HepG2 (cell line): ENCODE measurements around the gene ASXL3. TPM values are rescaled to one million over a fixed set of nuclear protein-coding genes. Genes with fewer than 3 reads are reported as not detected.

ENCODE experiments used
- ATAC-seq: fragments of 200-7000 bp; cut with Tn5 transposase; 3 replicates; pipeline ENCODE4 v1.9.1; 2020; ENCODE audit warnings: mild to moderate bottlenecking, moderate library complexity
- BruUV-seq: library from RNA; stranded (reverse); fragments of 400-500 nt; replicated peaks from 2 replicates; lab custom pipeline; 2021; lab: Mats Ljungman, UMichigan
- CTCF ChIA-PET: fragments of 300-600 bp; formaldehyde crosslinking; extraction: SDS; loops from one replicate; lab custom pipeline; 2021; ENCODE audit warnings: low total read pairs, inconsistent platforms, low intra/inter-chr PET ratio; lab: Yijun Ruan, JAX
- POLR2A ChIA-PET: fragments of 350-600 bp; sonication (Branson Sonifier 250); formaldehyde crosslinking; loops from one replicate; lab custom pipeline; 2020; ENCODE audit warnings: antibody characterized with exemption, inconsistent platforms; lab: Yijun Ruan, JAX
- DNase-seq: peaks from one replicate; pipeline ENCODE4 v3.0.0-alpha.2; 2015; ENCODE audit warnings: low spot score
- FAIRE-seq: peaks from 3 replicates; lab custom pipeline; 2011; peaks lifted over from hg19 to GRCh38; lab: Jason Lieb, UNC
- H2AFZ ChIP-seq: one replicate; pipeline ENCODE4 v1.6.1; 2011; ENCODE audit warnings: low read length, inconsistent platforms
- H3K27ac ChIP-seq: fragments of 300-600 bp; 3 replicates; pipeline ENCODE4 v1.8.0; 2011; ENCODE audit warnings: mixed run types, mild to moderate bottlenecking, mixed read lengths, low read length, inconsistent platforms; ENCODE audit not compliant: insufficient read depth; ENCODE audit errors: extremely low read length
- H3K27me3 ChIP-seq, 2 experiments: fragments of 200-600 bp in 1 of 2; 2 replicates in 1 of 2; 3 replicates in 1 of 2; pipeline versions ENCODE4 v1.6.0 to v1.8.0; 2011; ENCODE audit warnings: low read length in 2 of 2, mild to moderate bottlenecking in 2 of 2, moderate library complexity in 2 of 2, inconsistent platforms in 1 of 2; ENCODE audit not compliant: insufficient read depth in 2 of 2, control insufficient read depth in 1 of 2
- H3K36me3 ChIP-seq, 2 experiments: fragments of 200-600 bp in 1 of 2; replicated peaks in 1 of 2; 2 replicates in 1 of 2; 3 replicates in 1 of 2; pipeline versions ENCODE4 v1.5.1 to v1.8.0; 2011; ENCODE audit warnings: low read length in 2 of 2, inconsistent platforms in 1 of 2; ENCODE audit not compliant: insufficient read depth in 2 of 2, control insufficient read depth in 1 of 2
- H3K4me1 ChIP-seq: 2 replicates; pipeline ENCODE4 v1.5.1; 2012; ENCODE audit warnings: low read length, inconsistent platforms; ENCODE audit not compliant: insufficient read depth
- H3K4me2 ChIP-seq: 2 replicates; pipeline ENCODE4 v1.6.0; 2011; ENCODE audit warnings: low read depth, low read length, inconsistent platforms
- H3K4me3 ChIP-seq, 3 experiments: fragments of 200-600 bp in 1 of 3; sonication (generic), shearing (Covaris generic) in 1 of 3; replicated peaks in 1 of 3; 2 replicates each; pipeline ENCODE4 v1.5.1; 2011 to 2016; ENCODE audit warnings: low read length in 3 of 3, inconsistent platforms in 2 of 3, low read depth in 2 of 3, mild to moderate bottlenecking in 2 of 3, control low read depth in 1 of 3, mixed read lengths in 1 of 3; ENCODE audit not compliant: insufficient read depth in 1 of 3
- H3K79me2 ChIP-seq: one replicate; pipeline ENCODE4 v1.6.1; 2011; ENCODE audit warnings: low read length, inconsistent platforms; ENCODE audit not compliant: insufficient read depth
- H3K9ac ChIP-seq: 2 replicates; pipeline ENCODE4 v1.6.0; 2011; ENCODE audit warnings: mild to moderate bottlenecking, low read depth, low read length, inconsistent platforms; ENCODE audit not compliant: insufficient read depth
- H3K9me3 ChIP-seq: 2 replicates; pipeline ENCODE4 v1.5.1; 2012; ENCODE audit warnings: mild to moderate bottlenecking, low read length
- H4K20me1 ChIP-seq: 2 replicates; pipeline ENCODE4 v1.6.0; 2011; ENCODE audit warnings: inconsistent platforms, mild to moderate bottlenecking, low read length, moderate library complexity; ENCODE audit not compliant: insufficient read depth
- AKNA ChIP-seq: sonication (generic); formaldehyde crosslinking; IDR thresholded peaks from 2 replicates; pipeline ENCODE4 v1.4.0; 2020; ENCODE audit warnings: missing genetic modification reagents, borderline replicate concordance
- ETS1 ChIP-seq: sonication (generic); formaldehyde crosslinking; IDR thresholded peaks from 2 replicates; pipeline ENCODE4 v1.4.0; 2020; ENCODE audit warnings: missing genetic modification reagents
- FOSL1 ChIP-seq: sonication (generic); formaldehyde crosslinking; IDR thresholded peaks from 2 replicates; pipeline ENCODE4 v1.9.0; 2021; ENCODE audit warnings: missing genetic modification reagents, borderline replicate concordance
- KLF6 ChIP-seq: IDR thresholded peaks from 2 replicates; pipeline ENCODE4 v1.8.0; 2016; ENCODE audit warnings: missing biosample characterization, missing genetic modification reagents
- REPIN1 ChIP-seq: sonication (generic); formaldehyde crosslinking; IDR thresholded peaks from 2 replicates; pipeline ENCODE4 v1.8.0; 2022; ENCODE audit warnings: missing genetic modification reagents, low read depth, mild to moderate bottlenecking, borderline replicate concordance
- REXO4 ChIP-seq: sonication (generic); formaldehyde crosslinking; IDR thresholded peaks from 2 replicates; pipeline ENCODE4 v1.8.0; 2022; ENCODE audit warnings: missing genetic modification reagents, mild to moderate bottlenecking, borderline replicate concordance
- TIGD3 ChIP-seq: sonication (generic); formaldehyde crosslinking; IDR thresholded peaks from 2 replicates; pipeline ENCODE4 v1.5.1; 2020; ENCODE audit warnings: mild to moderate bottlenecking, missing genetic modification reagents, borderline replicate concordance
- ZNF431 ChIP-seq: sonication (generic); formaldehyde crosslinking; IDR thresholded peaks from 2 replicates; pipeline ENCODE4 v1.9.0; 2022; ENCODE audit warnings: missing genetic modification reagents, low read depth, mild to moderate bottlenecking, borderline replicate concordance
- ZNF562 ChIP-seq: sonication (generic); formaldehyde crosslinking; IDR thresholded peaks from 2 replicates; pipeline ENCODE4 v1.8.0; 2022; ENCODE audit warnings: missing genetic modification reagents, borderline replicate concordance
- ZNF740 ChIP-seq: sonication (generic); formaldehyde crosslinking; IDR thresholded peaks from 2 replicates; pipeline ENCODE4 v1.4.0; 2020; ENCODE audit warnings: missing genetic modification reagents
- WGBS: methylation state at CpG from one replicate; pipeline ENCODE4 v1.1.6; 2017; ENCODE audit warnings: low lambda C conversion rate; 5-methylcytosine and 5-hydroxymethylcytosine counted together
- in situ Hi-C: cut with HindIII; loops from 2 replicates; pipeline ENCODE4 v1.10.0; 2017; ENCODE audit warnings: low pct_unique_long_range_greater_than_20kb; ENCODE audit not compliant: extremely low pct_ligation_motif_present
- intact Hi-C: fragments of 100-400 bp; cut with micrococcal nuclease; formaldehyde crosslinking; loops from one replicate; pipeline ENCODE4 v1.10.0; 2022; ENCODE audit not compliant: unreplicated experiment
- polyA plus RNA-seq, 8 experiments: library from polyadenylated mRNA; depleted of rRNA in 3 of 8; stranded (reverse) in 7 of 8; unstranded in 1 of 8; fragments of >200 nt; fragmentation: Illumina TruSeq in 4 of 8; extraction: Trizol in 4 of 8; gene quantifications; 2 replicates each; pipeline versions ENCODE4 v1.2.1 to v1.2.3, GENCODE V29; 2011 to 2016; ENCODE audit warnings: low read depth in 4 of 8, missing spikeins in 1 of 8, mixed read lengths in 1 of 8; ENCODE audit not compliant: insufficient read depth in 1 of 8
- total RNA-seq, 5 experiments: library from RNA; depleted of rRNA; stranded (reverse); fragments of >200 nt; fragmentation: Illumina TruSeq; extraction: Trizol; gene quantifications; 2 replicates each; pipeline ENCODE4 v1.2.3, GENCODE V29; 2016; ENCODE audit warnings: low read depth in 1 of 5

ASXL3 gene
- total and polyA plus RNA-seq, 2 of the 13 experiments (the other 11 are each of a cell fraction or from before 2014, with no cell fraction given) = not detected

GRCh38 chr18:33653231-33653630, 75.2 kb downstream of the ASXL3 start:
- H4K20me1 ChIP-seq = no peaks in the 10 kb centered on the region
- no peaks in the 10 kb centered on the region for H3K27me3 ChIP-seq
- no peaks in the 10 kb centered on the region for H3K9me3 ChIP-seq
- TF ChIP-seq ZNF562 (CRISPR knock-in tag) (no peak), ETS1 (CRISPR knock-in tag) (no peak), ZNF431 (CRISPR knock-in tag) (no peak), FOSL1 (CRISPR knock-in tag) (no peak)
- no peaks in the 10 kb centered on the region for H3K36me3 ChIP-seq
- H2AFZ ChIP-seq = no peak overlapping the region
- intact Hi-C loops (no loop called here), in situ Hi-C loops (no loop called here)
- H3K4me3 ChIP-seq = no peak overlapping the region
- H3K4me1 ChIP-seq = no peaks in the 10 kb centered on the region
- no TSS peak for BruUV-seq
- no peak for ATAC-seq
- ChIA-PET POLR2A (no interaction called here), CTCF (no interaction called here)
- no peak overlapping the region for H3K27ac ChIP-seq
- FAIRE-seq = no peak
- no peak for DNase-seq
- 0% methylated on average over 3 of the region's 3 CpGs for WGBS
- no peak overlapping the region for H3K9ac ChIP-seq
- no peaks in the 10 kb centered on the region for H3K79me2 ChIP-seq
- H3K4me2 ChIP-seq = no peak overlapping the region

GRCh38 chr18:33656889-33657448, 79.0 kb downstream of the ASXL3 start:
- Histone ChIP-seq H3K27me3 (no peaks in the 10 kb centered on the region), H3K9ac (no peak overlapping the region), H3K36me3 (no peaks in the 10 kb centered on the region), H4K20me1 (no peaks in the 10 kb centered on the region), H3K9me3 (no peaks in the 10 kb centered on the region), H3K79me2 (no peaks in the 10 kb centered on the region), H3K4me2 (no peak overlapping the region), H2AFZ (no peak overlapping the region), H3K4me1 (no peaks in the 10 kb centered on the region), H3K27ac (no peak overlapping the region), H3K4me3 (no peak overlapping the region)
- CTCF ChIA-PET = no interaction called here
- BruUV-seq = no TSS peak
- DNase-seq = no peak
- in situ Hi-C loops = no loop called here
- intact Hi-C loops = no loop called here
- ATAC-seq = no peak
- POLR2A ChIA-PET = no interaction called here
- FAIRE-seq = no peak
- 2% methylated on average over 2 of the region's 2 CpGs for WGBS
- TF ChIP-seq REPIN1 (CRISPR knock-in tag) (no peak), REXO4 (CRISPR knock-in tag) (no peak), AKNA (CRISPR knock-in tag) (no peak), TIGD3 (CRISPR knock-in tag) (no peak), ZNF740 (CRISPR knock-in tag) (no peak), KLF6 (CRISPR knock-in tag) (no peak)
